Lung (tissue), 16 donors: ENCODE measurements around the gene MAPK4. TPM values are rescaled to one million over a fixed set of nuclear protein-coding genes. Genes with fewer than 3 reads are reported as not detected.
A peak's percentile ranks its signal among the peaks of the same experiment; 100 is the strongest.
"Not testable (repeated sequence)": the region's sequence is repeated elsewhere in the genome, so short reads cannot be mapped to it uniquely, and the experiment has no call there.

Experiments
- ATAC-seq: fragments of 200-7000 bp; cut with Tn5 transposase; one replicate; pipeline ENCODE4 v1.9.1; 2020; ENCODE audit warnings: moderate number of reproducible peaks; ENCODE audit not compliant: insufficient read depth, low FRiP score
- DNase-seq, 3 donors: peaks; one replicate each; pipeline ENCODE4 v3.0.0-alpha.2; 2013 to 2017
- H3K27ac ChIP-seq, 2 donors: one replicate each; pipeline ENCODE4 v1.5.1; 2013; ENCODE audit warnings: mild to moderate bottlenecking in 2 of 2, moderate library complexity in 2 of 2, control low read depth in 1 of 2, inconsistent platforms in 1 of 2, low read depth in 1 of 2, low read length in 1 of 2
- H3K27me3 ChIP-seq, 3 donors: one replicate each; pipeline ENCODE4 v1.5.1; 2013; ENCODE audit warnings: low read length in 2 of 3; ENCODE audit not compliant: control insufficient read depth in 3 of 3, insufficient read depth in 3 of 3
- H3K36me3 ChIP-seq, 4 donors: one replicate each; pipeline ENCODE4 v1.5.1; 2013; ENCODE audit warnings: low read length in 4 of 4, mild to moderate bottlenecking in 1 of 4, moderate library complexity in 1 of 4; ENCODE audit not compliant: control insufficient read depth in 4 of 4, insufficient read depth in 4 of 4
- H3K4me1 ChIP-seq, 5 donors: one replicate each; pipeline ENCODE4 v1.5.1; 2013; ENCODE audit warnings: low read length in 5 of 5, mild to moderate bottlenecking in 2 of 5, moderate library complexity in 1 of 5; ENCODE audit not compliant: control insufficient read depth in 5 of 5, insufficient read depth in 5 of 5
- H3K4me3 ChIP-seq: one replicate; pipeline ENCODE4 v1.5.1; 2013; ENCODE audit warnings: mild to moderate bottlenecking, control low read depth, moderate library complexity
- H3K9ac ChIP-seq, 2 donors: one replicate each; pipeline ENCODE4 v1.5.1; 2013; ENCODE audit warnings: low read length in 2 of 2, control low read depth in 1 of 2; ENCODE audit not compliant: insufficient read depth in 1 of 2
- H3K9me3 ChIP-seq, 4 donors: one replicate each; pipeline ENCODE4 v1.5.1; 2013; ENCODE audit warnings: low read length in 3 of 4, mild to moderate bottlenecking in 1 of 4, moderate library complexity in 1 of 4; ENCODE audit not compliant: control insufficient read depth in 4 of 4, insufficient read depth in 3 of 4
- WGBS, 2 donors: extraction: QIAGEN DNeasy Blood & Tissue Kit; methylation state at CpG; one replicate each; pipeline ENCODE4 v1.1.7; 2013; 5-methylcytosine and 5-hydroxymethylcytosine counted together
- long read RNA-seq, 5 donors: transcript quantifications; one replicate each; lab custom pipeline, GENCODE V29; 2026
- polyA plus RNA-seq, 2 donors: library from polyadenylated mRNA; stranded (reverse); fragments of 200-250 nt; gene quantifications; one replicate each; pipeline ENCODE4 v1.2.1, GENCODE V29; 2013
- total RNA-seq, 2 donors: library from RNA; depleted of rRNA in 1 of 2; stranded (reverse); fragments of >200 nt in 1 of 2; gene quantifications; one replicate each; pipeline ENCODE4 v1.2.1, GENCODE V29; 2014 to 2021
- TF ChIP-seq, protein P1 (sequence below): IDR thresholded peaks from 2 replicates; pipeline ENCODE4 v1.5.1; 2012; ENCODE audit warnings: mild to moderate bottlenecking; ENCODE audit errors: control extremely low read depth, extremely low read depth
- donor health status: control.
- donor health status: control.
- donor health status: Bipolar disorder and iron deficiency.
- donor health status: healthy.
- donor health status: DM: yes; HTN: yes; CAD: no.

The MAPK4 gene
- total RNA-seq: 1 to 10 TPM; 2.6 to 5.2 TPM
- 10 to 100 TPM in 1 of 2 donors, 1 to 10 TPM in 1; 1.8 to 10.7 TPM for polyA plus RNA-seq
- long read RNA-seq, donor 1: 0 reads
- long read RNA-seq, donor 2: 0 reads
- long read RNA-seq, donor 3: 0 reads
- long read RNA-seq, donor 4: 0 reads
- long read RNA-seq, donor 5, full-length matches to known transcripts: 1 of 1 reads
- long read RNA-seq, donor 5, partial matches to known transcripts: 0 of 1 reads
- long read RNA-seq, donor 5, other reads (novel, unspliced or antisense): 0 of 1 reads

DNA sequence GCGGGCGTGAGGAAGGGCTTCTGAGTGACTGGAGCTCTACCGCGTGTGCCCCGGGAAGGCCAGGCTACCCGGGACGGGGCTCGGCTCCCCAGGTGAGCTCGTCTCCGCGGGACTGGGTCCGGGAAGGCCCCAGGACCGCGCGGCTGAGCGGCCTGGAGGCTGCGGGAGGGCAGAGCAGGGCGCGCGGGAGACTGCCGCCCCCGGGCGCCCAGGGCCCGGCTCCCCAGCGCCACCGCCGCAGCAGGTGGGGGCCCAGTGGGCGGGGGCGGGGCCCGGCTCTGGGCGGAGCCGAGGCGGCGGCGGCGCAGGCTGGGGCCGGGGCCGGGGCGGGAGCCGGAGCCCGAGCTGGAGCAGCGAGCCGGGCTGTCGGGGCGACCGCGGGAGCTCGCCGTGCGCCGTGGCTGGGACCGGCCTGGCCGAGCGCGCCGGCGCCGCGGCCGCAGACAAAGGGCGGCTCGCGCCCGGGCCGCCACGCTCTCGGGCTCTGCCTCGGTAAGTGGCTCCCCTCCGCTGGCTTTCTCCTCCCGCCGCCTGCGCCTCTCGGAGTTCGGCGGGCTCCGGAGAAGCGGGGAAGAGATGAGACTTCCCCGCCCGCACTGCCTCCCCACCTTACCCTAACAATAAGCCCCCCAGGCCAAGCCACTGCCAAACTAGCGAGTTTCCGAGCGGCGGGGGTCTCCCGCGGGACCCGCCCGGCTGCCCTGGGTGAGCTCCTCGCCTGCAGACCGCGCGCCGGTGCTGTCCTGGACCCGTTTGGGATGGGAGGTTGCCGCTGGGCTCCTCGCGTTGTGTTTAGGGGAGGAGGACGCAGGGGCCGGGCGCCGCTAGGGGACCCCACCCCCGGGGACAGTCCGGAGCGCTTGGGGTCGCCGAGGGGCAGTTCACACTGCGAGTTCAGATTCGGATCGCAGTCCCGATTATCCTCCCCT, at the start of gene MAPK4:
TSS of gene MAPK4 (plus strand) at position 336 of the 929 bp plus-strand sequence. CDS start 103,872 bp downstream, outside the sequence.
- peak; percentile 36 to 57 (median 38) for DNase-seq
- H3K9ac ChIP-seq: peak within 1 kb of the TSS in 1 of 2 donors; percentile 31
- peaks cover 0 to 4% (median 0%) of the 10 kb centered on the region in 4 donors for H3K9me3 ChIP-seq
- peak within 1 kb of the TSS; percentile 46 for H3K4me3 ChIP-seq
- TF ChIP-seq, protein P1, sequence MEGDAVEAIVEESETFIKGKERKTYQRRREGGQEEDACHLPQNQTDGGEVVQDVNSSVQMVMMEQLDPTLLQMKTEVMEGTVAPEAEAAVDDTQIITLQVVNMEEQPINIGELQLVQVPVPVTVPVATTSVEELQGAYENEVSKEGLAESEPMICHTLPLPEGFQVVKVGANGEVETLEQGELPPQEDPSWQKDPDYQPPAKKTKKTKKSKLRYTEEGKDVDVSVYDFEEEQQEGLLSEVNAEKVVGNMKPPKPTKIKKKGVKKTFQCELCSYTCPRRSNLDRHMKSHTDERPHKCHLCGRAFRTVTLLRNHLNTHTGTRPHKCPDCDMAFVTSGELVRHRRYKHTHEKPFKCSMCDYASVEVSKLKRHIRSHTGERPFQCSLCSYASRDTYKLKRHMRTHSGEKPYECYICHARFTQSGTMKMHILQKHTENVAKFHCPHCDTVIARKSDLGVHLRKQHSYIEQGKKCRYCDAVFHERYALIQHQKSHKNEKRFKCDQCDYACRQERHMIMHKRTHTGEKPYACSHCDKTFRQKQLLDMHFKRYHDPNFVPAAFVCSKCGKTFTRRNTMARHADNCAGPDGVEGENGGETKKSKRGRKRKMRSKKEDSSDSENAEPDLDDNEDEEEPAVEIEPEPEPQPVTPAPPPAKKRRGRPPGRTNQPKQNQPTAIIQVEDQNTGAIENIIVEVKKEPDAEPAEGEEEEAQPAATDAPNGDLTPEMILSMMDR: no peak
- H3K27me3 ChIP-seq: peaks cover 0 to 33% (median 31%) of the 10 kb centered on the region in 3 donors
- H3K4me1 ChIP-seq: peaks cover 0 to 11% (median 6%) of the 10 kb centered on the region in 5 donors
- 0 to 1% methylated on average over 54 to 109 of the region's 109 CpGs for WGBS, 2 donors
- ATAC-seq: peak; percentile 68
- H3K36me3 ChIP-seq: no peaks in the 10 kb centered on the region
- H3K27ac ChIP-seq: peak within 1 kb of the TSS in 1 of 2 donors; percentile 72

DNA sequence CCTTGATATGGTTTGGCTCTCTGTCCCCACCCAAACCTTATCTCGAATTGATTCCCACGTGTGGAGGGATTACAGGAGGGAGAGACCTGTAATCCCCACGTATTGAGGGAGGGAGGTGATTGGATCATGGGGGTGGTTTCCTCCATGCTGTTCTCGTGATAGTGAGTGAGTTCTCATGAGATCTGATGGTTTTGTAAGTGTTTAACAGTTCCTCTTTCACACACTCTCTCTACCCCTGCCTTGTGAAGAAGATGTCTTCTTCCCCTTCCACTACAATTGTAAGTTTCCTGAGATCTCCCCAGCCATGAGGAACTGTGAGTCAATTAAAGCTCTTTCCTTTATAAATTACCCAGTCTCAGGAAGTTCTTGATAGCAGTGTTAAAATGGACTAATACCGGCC, 42.6 kb upstream of the MAPK4 start:
- not testable (repeated sequence) for DNase-seq, ATAC-seq, H3K4me3 ChIP-seq, H3K27me3 ChIP-seq, H3K9ac ChIP-seq, H3K36me3 ChIP-seq, H3K4me1 ChIP-seq, H3K9me3 ChIP-seq, H3K27ac ChIP-seq
- 59 to 63% methylated on average over 5 of the region's 5 CpGs for WGBS, 2 donors

DNA sequence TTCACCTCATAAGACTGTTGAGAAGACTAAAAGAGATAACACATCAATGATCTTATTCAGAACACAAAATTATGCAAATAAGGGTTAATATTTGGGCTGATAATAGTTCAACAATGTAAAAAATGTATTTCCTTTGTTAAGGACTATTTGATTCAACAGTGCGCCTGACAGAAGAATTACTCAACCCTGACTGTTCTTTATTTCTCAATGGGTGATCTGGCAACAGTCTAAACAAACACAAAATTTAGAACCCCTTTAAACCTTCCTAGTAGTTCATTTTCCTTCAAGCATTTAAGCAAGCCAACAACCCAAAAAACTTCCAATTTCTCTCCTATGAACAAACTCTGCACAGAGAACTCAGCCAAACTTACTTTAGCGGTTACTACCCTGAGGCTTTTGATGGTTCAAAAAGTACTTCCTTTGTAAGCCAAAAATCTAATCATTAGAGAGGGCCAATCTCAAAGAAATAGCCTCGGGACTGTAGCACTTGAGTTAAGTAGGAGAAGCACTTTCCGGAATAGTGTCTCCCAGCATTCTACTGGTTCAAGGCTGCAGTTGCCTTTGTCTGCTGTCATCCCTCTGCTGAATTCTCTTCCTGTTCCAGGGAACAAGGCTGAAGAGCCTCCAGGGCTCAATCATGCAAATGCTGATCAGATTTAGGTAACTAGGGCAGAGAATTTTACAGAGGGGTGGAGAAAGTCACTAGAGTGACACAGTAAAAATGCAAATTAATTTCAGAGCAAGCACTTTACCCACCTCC, 40.9 kb upstream of the MAPK4 start:
- Histone ChIP-seq H3K9ac (no peak overlapping the region), H3K9me3 (peaks cover 0 to 1% (median 0%) of the 10 kb centered on the region in 4 donors), H3K27ac (no peak overlapping the region), H3K4me3 (no peak overlapping the region), H3K36me3 (no peaks in the 10 kb centered on the region), H3K4me1 (no peaks in the 10 kb centered on the region), H3K27me3 (no peaks in the 10 kb centered on the region)
- WGBS, 2 donors: 55 to 78% methylated on average over 4 of the region's 4 CpGs
- ATAC-seq: peak; percentile 51
- TF ChIP-seq, protein P1: no peak
- DNase-seq: peak in 2 of 3 donors; percentile 3 to 25
